Mesenchymal stem cell (in vitro differentiated cells and primary cell): Measurements from ENCODE around the gene MAP3K6.

ENCODE experiments used
- DNase-seq: peaks from one replicate; pipeline ENCODE4 v3.0.0-alpha.2; 2013
- H2AFZ ChIP-seq: one replicate; pipeline ENCODE4 v1.6.1; 2013; ENCODE audit warnings: low read depth, mild to moderate bottlenecking, control low read depth, inconsistent platforms, low read length, moderate library complexity
- H2AK5ac ChIP-seq: 2 replicates; pipeline ENCODE4 v1.6.1; 2013; ENCODE audit warnings: low read length, moderate library complexity, mild to moderate bottlenecking, inconsistent platforms; ENCODE audit not compliant: severe bottlenecking
- H2BK120ac ChIP-seq: one replicate; pipeline ENCODE4 v1.6.1; 2013; ENCODE audit warnings: low read depth, mild to moderate bottlenecking, inconsistent platforms, low read length, moderate library complexity
- H2BK12ac ChIP-seq, 2 experiments: one replicate each; pipeline ENCODE4 v1.6.1; 2013; ENCODE audit warnings: inconsistent platforms in 2 of 2, low read length in 2 of 2, mild to moderate bottlenecking in 2 of 2, moderate library complexity in 2 of 2, control low read depth in 1 of 2
- H2BK15ac ChIP-seq: one replicate; pipeline ENCODE4 v1.6.1; 2013; ENCODE audit warnings: mild to moderate bottlenecking, low read depth, inconsistent platforms; ENCODE audit not compliant: poor library complexity, severe bottlenecking
- H2BK5ac ChIP-seq: 2 replicates; pipeline ENCODE4 v1.6.1; 2013; ENCODE audit warnings: low read depth, mild to moderate bottlenecking, low read length, control low read depth, inconsistent platforms; ENCODE audit not compliant: poor library complexity, severe bottlenecking
- H3K14ac ChIP-seq, 2 experiments: one replicate each; pipeline ENCODE4 v1.6.1; 2013; ENCODE audit warnings: inconsistent platforms in 2 of 2, low read length in 2 of 2, control low read depth in 1 of 2, mild to moderate bottlenecking in 1 of 2, moderate library complexity in 1 of 2
- H3K18ac ChIP-seq, 2 experiments: one replicate each; pipeline ENCODE4 v1.6.1; 2013; ENCODE audit warnings: inconsistent platforms in 2 of 2, low read length in 2 of 2, control low read depth in 1 of 2, low read depth in 1 of 2, mild to moderate bottlenecking in 1 of 2
- H3K23ac ChIP-seq, 2 experiments: one replicate each; pipeline ENCODE4 v1.6.1; 2013; ENCODE audit warnings: inconsistent platforms in 2 of 2, low read length in 2 of 2, mild to moderate bottlenecking in 2 of 2, moderate library complexity in 2 of 2, control low read depth in 1 of 2
- H3K27ac ChIP-seq: 2 replicates; pipeline ENCODE4 v1.5.1; 2013; ENCODE audit warnings: mild to moderate bottlenecking, moderate library complexity, low read length, control low read depth, inconsistent platforms; ENCODE audit not compliant: poor library complexity, severe bottlenecking
- H3K27me3 ChIP-seq, 2 experiments: 2 replicates each; pipeline versions ENCODE4 v1.6.1 to v1.7.0; 2013; ENCODE audit warnings: low read length in 2 of 2, mild to moderate bottlenecking in 2 of 2, moderate library complexity in 2 of 2, control low read depth in 1 of 2, inconsistent platforms in 1 of 2; ENCODE audit not compliant: control insufficient read depth in 1 of 2, insufficient read depth in 1 of 2
- H3K36me3 ChIP-seq, 2 experiments: 2 replicates each; pipeline versions ENCODE4 v1.6.1 to v1.7.0; 2013; ENCODE audit warnings: low read length in 2 of 2, control low read depth in 1 of 2, inconsistent platforms in 1 of 2, low read depth in 1 of 2, mild to moderate bottlenecking in 1 of 2; ENCODE audit not compliant: insufficient read depth in 2 of 2, control insufficient read depth in 1 of 2
- H3K4ac ChIP-seq, 2 experiments: one replicate each; pipeline ENCODE4 v1.6.1; 2013; ENCODE audit warnings: inconsistent platforms in 2 of 2, low read length in 2 of 2, mild to moderate bottlenecking in 2 of 2, moderate library complexity in 2 of 2, control low read depth in 1 of 2, low read depth in 1 of 2
- H3K4me1 ChIP-seq: 2 replicates; pipeline ENCODE4 v1.6.1; 2013; ENCODE audit warnings: low read depth, low read length, control low read depth; ENCODE audit not compliant: control insufficient read depth, insufficient read depth
- H3K4me2 ChIP-seq: 2 replicates; pipeline ENCODE4 v1.6.1; 2013; ENCODE audit warnings: low read length, mild to moderate bottlenecking, inconsistent platforms; ENCODE audit not compliant: poor library complexity, severe bottlenecking
- H3K4me3 ChIP-seq, 2 experiments: 2 replicates each; pipeline versions ENCODE4 v1.5.1 to v1.7.0; 2013; ENCODE audit warnings: low read length in 2 of 2, mild to moderate bottlenecking in 2 of 2, control low read depth in 1 of 2, low read depth in 1 of 2; ENCODE audit not compliant: insufficient read depth in 1 of 2
- H3K79me1 ChIP-seq: replicated peaks from 2 replicates; pipeline ENCODE4 v1.6.1; 2013; ENCODE audit warnings: mild to moderate bottlenecking, control low read depth, low read length, inconsistent platforms; ENCODE audit not compliant: poor library complexity, severe bottlenecking
- H3K9ac ChIP-seq: 2 replicates; pipeline ENCODE4 v1.7.0; 2013; ENCODE audit warnings: mild to moderate bottlenecking, low read length, moderate library complexity
- H3K9me3 ChIP-seq: 2 replicates; pipeline ENCODE4 v1.7.0; 2013; ENCODE audit warnings: mild to moderate bottlenecking, low read length; ENCODE audit not compliant: control insufficient read depth
- H4K8ac ChIP-seq: one replicate; pipeline ENCODE4 v1.6.1; 2013; ENCODE audit warnings: inconsistent platforms, mild to moderate bottlenecking, low read length, moderate library complexity
- H4K91ac ChIP-seq: one replicate; pipeline ENCODE4 v1.6.1; 2013; ENCODE audit warnings: mild to moderate bottlenecking, low read length, inconsistent platforms
- WGBS: methylation state at CpG from one replicate; pipeline ENCODE4 v1.1.7; 2013; ENCODE audit warnings: mixed read lengths; 5-methylcytosine and 5-hydroxymethylcytosine counted together

MAP3K6 gene

DNA sequence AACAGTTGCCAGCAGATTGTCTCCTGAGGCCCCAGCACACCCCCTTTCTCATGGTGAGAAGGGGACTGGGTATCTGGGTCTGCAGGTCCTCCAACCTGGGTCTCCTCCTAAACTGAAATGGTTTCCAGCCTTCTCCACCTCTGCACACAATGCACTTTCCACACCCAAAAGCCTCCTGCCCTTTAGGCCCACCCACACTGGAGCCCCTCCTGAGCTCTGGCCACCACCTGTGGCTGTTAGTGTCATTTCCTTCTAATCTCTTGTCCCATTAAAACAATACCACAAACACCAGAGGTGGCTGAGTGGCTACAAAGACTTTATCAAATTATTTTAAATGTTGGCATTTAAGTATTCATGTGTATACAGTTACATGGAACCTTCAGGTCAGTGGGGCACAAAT lies 37.2 kb upstream of the MAP3K6 start:
- Histone ChIP-seq H3K9ac (peak overlapping the region; percentile 67), H3K4ac (no peak overlapping the region), H3K23ac (no peak overlapping the region), H3K9me3 (no peaks in the 10 kb centered on the region), H2BK120ac (no peak overlapping the region), H4K8ac (no peak overlapping the region), H2BK15ac (no peak overlapping the region), H3K4me2 (no peak overlapping the region), H3K14ac (peak overlapping the region in 1 of 2 experiments; percentile 31), H2AK5ac (peak overlapping the region; percentile 57), H3K4me3 (peak overlapping the region in 1 of 2 experiments; percentile 36), H3K36me3 (peaks cover 33 to 36% of the 10 kb centered on the region in 2 experiments), H3K79me1 (peaks cover 11% of the 10 kb centered on the region), H3K27ac (peak overlapping the region; percentile 69), H3K18ac (peak overlapping the region in 1 of 2 experiments; percentile 61), H4K91ac (no peak overlapping the region), H2AFZ (no peak overlapping the region), H3K4me1 (peaks cover 51% of the 10 kb centered on the region), H2BK5ac (no peak overlapping the region), H3K27me3 (peaks cover 0 to 3% of the 10 kb centered on the region in 2 experiments), H2BK12ac (peak overlapping the region in 1 of 2 experiments; percentile 49)
- DNase-seq, result no peak

DNA sequence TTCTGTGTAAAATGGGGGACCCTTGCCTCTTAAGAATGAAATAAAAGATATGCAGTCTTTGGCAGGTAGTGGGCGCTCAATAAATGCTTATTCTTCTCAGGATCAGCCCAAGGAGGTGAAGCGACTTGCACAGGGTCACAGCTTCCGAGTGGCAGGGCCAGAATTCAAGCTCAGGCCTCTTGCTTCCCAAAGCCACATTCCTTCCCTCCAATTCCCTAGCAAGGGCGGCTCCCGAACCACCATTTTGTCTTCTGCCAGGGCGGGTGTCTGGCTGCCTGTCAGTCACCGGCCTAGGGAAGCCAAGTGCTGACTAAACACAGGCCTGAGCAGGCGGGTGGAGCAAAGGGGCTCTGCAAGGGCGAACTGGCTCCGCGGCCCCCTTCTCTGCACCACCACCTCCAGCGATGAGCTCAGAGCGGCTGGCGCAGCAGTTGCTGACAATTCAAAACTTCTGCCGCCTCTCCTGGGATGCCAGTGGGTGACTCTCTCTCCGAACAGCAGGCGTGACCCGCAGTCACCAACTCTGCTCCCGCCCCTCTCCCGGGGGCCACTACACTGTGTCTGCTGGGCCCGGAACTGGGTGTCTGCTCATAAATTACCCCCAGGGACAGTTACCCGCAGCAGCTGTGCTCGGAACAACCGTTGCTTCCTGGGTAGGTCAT lies 36.4 kb upstream of the MAP3K6 start:
- Histone ChIP-seq H3K4me2 (no peak overlapping the region), H3K36me3 (peaks cover 26 to 29% of the 10 kb centered on the region in 2 experiments), H3K18ac (peak overlapping the region; percentile 2 to 61), H3K4ac (peak overlapping the region in 1 of 2 experiments; percentile 60), H4K91ac (peak overlapping the region; percentile 67), H2BK120ac (no peak overlapping the region), H2AFZ (no peak overlapping the region), H3K23ac (no peak overlapping the region), H4K8ac (no peak overlapping the region), H3K14ac (no peak overlapping the region), H2AK5ac (peak overlapping the region; percentile 72), H3K9me3 (no peaks in the 10 kb centered on the region), H3K4me1 (peaks cover 51% of the 10 kb centered on the region), H3K27me3 (peaks cover 0 to 3% of the 10 kb centered on the region in 2 experiments), H3K79me1 (peaks cover 9% of the 10 kb centered on the region), H2BK5ac (peak overlapping the region; percentile 63), H2BK12ac (peak overlapping the region in 1 of 2 experiments; percentile 67), H3K9ac (peak overlapping the region; percentile 67), H2BK15ac (no peak overlapping the region), H3K27ac (peak overlapping the region; percentile 69), H3K4me3 (peak overlapping the region in 1 of 2 experiments; percentile 36)
- peak; percentile 67 for DNase-seq
- 35% methylated on average over 24 of the region's 24 CpGs for WGBS

DNA sequence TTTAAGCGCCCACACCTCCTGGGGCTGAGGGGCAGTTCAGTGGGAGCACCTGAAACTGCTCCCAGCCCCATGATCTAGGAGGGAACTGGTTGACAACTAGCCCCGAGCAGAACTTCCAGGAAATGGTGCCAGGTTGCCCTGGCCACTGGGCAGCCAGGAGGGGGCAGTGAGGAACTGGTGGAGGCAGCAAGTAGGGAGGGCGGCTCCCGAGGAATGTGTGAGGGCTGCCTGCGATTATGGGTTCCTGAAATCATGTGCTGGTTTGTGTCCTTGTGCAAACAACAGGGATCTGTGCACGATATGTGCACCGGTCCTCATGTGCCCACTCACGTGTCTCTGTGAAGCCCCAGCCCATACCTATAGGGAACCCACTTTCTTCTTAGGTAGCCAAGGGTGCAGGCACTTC lies 35.6 kb upstream of the MAP3K6 start:
- Histone ChIP-seq H3K23ac (no peak overlapping the region), H2BK12ac (peak overlapping the region; percentile 8 to 23), H3K4me3 (no peak overlapping the region), H2AFZ (no peak overlapping the region), H3K18ac (peak overlapping the region; percentile 16 to 71), H4K8ac (peak overlapping the region; percentile 70), H3K36me3 (peaks cover 19 to 20% of the 10 kb centered on the region in 2 experiments), H2BK15ac (no peak overlapping the region), H3K14ac (no peak overlapping the region), H4K91ac (peak overlapping the region; percentile 4), H3K4ac (no peak overlapping the region), H3K79me1 (peaks cover 4% of the 10 kb centered on the region), H3K27me3 (peaks cover 0 to 3% of the 10 kb centered on the region in 2 experiments), H3K4me2 (no peak overlapping the region), H3K27ac (peak overlapping the region; percentile 69), H3K4me1 (peaks cover 51% of the 10 kb centered on the region), H2BK120ac (no peak overlapping the region), H2AK5ac (peak overlapping the region; percentile 72), H2BK5ac (no peak overlapping the region), H3K9ac (peak overlapping the region; percentile 67), H3K9me3 (no peaks in the 10 kb centered on the region)
- 83% methylated on average over 8 of the region's 8 CpGs for WGBS
- DNase-seq, result peak; percentile 55

DNA sequence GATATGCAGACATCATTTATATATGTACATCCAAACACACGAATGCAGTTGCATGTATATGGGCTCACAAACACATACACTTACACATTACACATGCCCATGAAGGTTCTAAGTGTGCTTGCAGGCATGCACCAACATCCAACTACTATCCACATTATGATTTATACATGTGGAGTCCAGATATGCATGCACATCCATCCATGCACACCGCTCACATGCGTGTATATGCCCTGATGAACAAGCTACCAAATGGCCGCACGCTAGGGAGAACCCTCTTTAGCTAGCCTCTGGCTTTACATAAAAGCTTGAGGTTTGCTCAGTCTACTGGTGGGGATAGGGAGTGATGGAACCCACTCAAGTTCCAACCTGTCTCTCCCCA lies 34.2 kb upstream of the MAP3K6 start:
- no peak overlapping the region for H3K18ac ChIP-seq
- no peak overlapping the region for H2AFZ ChIP-seq
- H3K4me3 ChIP-seq, result no peak overlapping the region
- H3K79me1 ChIP-seq, result peaks cover 4% of the 10 kb centered on the region
- no peak overlapping the region for H3K4me2 ChIP-seq
- no peak overlapping the region for H3K4ac ChIP-seq
- no peak for DNase-seq
- H3K23ac ChIP-seq, result no peak overlapping the region
- peaks cover 46% of the 10 kb centered on the region for H3K4me1 ChIP-seq
- peak overlapping the region; percentile 17 for H3K9ac ChIP-seq
- whole genome bisulfite sequencing, result 96% methylated on average over 5 of the region's 5 CpGs
- H4K8ac ChIP-seq, result no peak overlapping the region
- H2BK12ac ChIP-seq, result no peak overlapping the region
- H2BK120ac ChIP-seq, result no peak overlapping the region
- no peak overlapping the region for H2AK5ac ChIP-seq
- peaks cover 0 to 3% of the 10 kb centered on the region in 2 experiments for H3K27me3 ChIP-seq
- H2BK15ac ChIP-seq, result no peak overlapping the region
- H3K27ac ChIP-seq, result no peak overlapping the region
- peaks cover 7 to 9% of the 10 kb centered on the region in 2 experiments for H3K36me3 ChIP-seq
- H4K91ac ChIP-seq, result no peak overlapping the region
- no peak overlapping the region for H3K14ac ChIP-seq
- no peak overlapping the region for H2BK5ac ChIP-seq
- no peaks in the 10 kb centered on the region for H3K9me3 ChIP-seq
